ENCODE data around the gene HEATR5A.

Gene HEATR5A

GRCh38 chr14:31456841-31457664, 36.7 kb upstream of the HEATR5A start, which contains the start of gene DTD2:
Gene DTD2 (minus strand): TSS chr14:31457506. CDS start chr14:31457393, 113 bp downstream.
- in situ Hi-C loops (cut with HindIII; ENCODE audit: low sequenced_read_pairs) = no loop called here
- peak within 1 kb of the TSS; percentile 71 for H3K4me3 ChIP-seq (ENCODE audit: low read depth, low read length)
- no peak for TF ChIP-seq CTCF (IDR thresholded peaks at IDR 0.05; ENCODE audit: low read depth, low read length, missing control alignments)
- peak; percentile 82 for DNase-seq (ENCODE audit: low read depth)

GRCh38 chr14:31449971-31450610, 29.7 kb upstream of the HEATR5A start:
- peak; percentile 35 for TF ChIP-seq CTCF (IDR thresholded peaks at IDR 0.05; ENCODE audit: low read depth, low read length, missing control alignments)
- DNase-seq (ENCODE audit: low read depth) = peak; percentile 33
- in situ Hi-C loops (cut with HindIII; ENCODE audit: low sequenced_read_pairs) = no loop called here
- H3K4me3 ChIP-seq (ENCODE audit: low read depth, low read length) = no peak overlapping the region

- TF ChIP-seq CTCF (IDR thresholded peaks at IDR 0.05; ENCODE audit: low read depth, low read length, missing control alignments) = no peak
- DNase-seq (ENCODE audit: low read depth) = no peak
- in situ Hi-C loops (cut with HindIII; ENCODE audit: low sequenced_read_pairs) = no loop called here
- no peak overlapping the region for H3K4me3 ChIP-seq (ENCODE audit: low read depth, low read length)
These were observed 28.8 kb upstream of the HEATR5A start for GRCh38 chr14:31449136-31449535.

- in situ Hi-C loops (cut with HindIII; ENCODE audit: low sequenced_read_pairs) = no loop called here
These were observed 25.4 kb upstream of the HEATR5A start for GRCh38 chr14:31445703-31446102.

GRCh38 chr14:31442284-31442683, 21.9 kb upstream of the HEATR5A start:
- TF ChIP-seq CTCF (IDR thresholded peaks at IDR 0.05; ENCODE audit: low read depth, low read length, missing control alignments) = no peak
- H3K4me3 ChIP-seq (ENCODE audit: low read depth, low read length) = no peak overlapping the region
- DNase-seq (ENCODE audit: low read depth) = no peak
- in situ Hi-C loops (cut with HindIII; ENCODE audit: low sequenced_read_pairs) = no loop called here

More at GRCh38 chr14:31445703-31446102, 25.4 kb upstream of the HEATR5A start:
- H3K4me3 ChIP-seq (ENCODE audit: low read depth, low read length) = no peak overlapping the region
- no peak for DNase-seq (ENCODE audit: low read depth)
- no peak for TF ChIP-seq CTCF (IDR thresholded peaks at IDR 0.05; ENCODE audit: low read depth, low read length, missing control alignments)

GRCh38 chr14:31441273-31442111, 21.1 kb upstream of the HEATR5A start:
- in situ Hi-C loops (cut with HindIII; ENCODE audit: low sequenced_read_pairs) = no loop called here
- TF ChIP-seq CTCF (IDR thresholded peaks at IDR 0.05; ENCODE audit: low read depth, low read length, missing control alignments) = no peak
- no peak overlapping the region for H3K4me3 ChIP-seq (ENCODE audit: low read depth, low read length)
- DNase-seq (ENCODE audit: low read depth) = peak; percentile 15

Data from astrocyte of the cerebellum (primary cell).